GM19239 (cell line): ENCODE measurements around the gene CREG2.
"Not testable (repeated sequence)": the region's sequence is repeated elsewhere in the genome, so short reads cannot be mapped to it uniquely, and the experiment has no call there.

Experiments used
- DNase-seq: peaks from one replicate; pipeline ENCODE4 v3.0.0; 2011; ENCODE audit warnings: low spot score; ENCODE audit not compliant: insufficient read length
- FAIRE-seq: peaks from 2 replicates; lab custom pipeline; 2011; peaks lifted over from hg19 to GRCh38; lab: Jason Lieb, UNC

The CREG2 gene

DNA sequence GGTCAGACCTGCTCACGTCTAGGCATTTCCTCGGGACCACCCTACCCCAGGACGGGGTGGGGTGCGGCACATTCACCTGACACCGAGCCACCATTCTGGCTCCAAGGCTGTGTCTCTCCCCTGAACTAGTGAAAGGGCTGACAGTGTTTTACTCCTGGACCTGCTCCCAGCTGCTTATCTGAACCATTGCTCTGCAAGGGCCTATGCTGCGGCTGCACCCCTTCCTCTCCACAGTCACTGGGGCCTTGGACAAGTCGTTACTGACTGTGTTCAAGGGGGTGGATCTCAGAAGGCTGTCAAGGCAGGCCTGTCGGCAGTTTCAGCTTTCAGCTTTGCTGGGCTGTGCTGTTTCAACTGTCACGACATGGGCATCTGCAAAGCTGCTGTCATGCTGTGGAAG lies 11.7 kb downstream of the CREG2 start:
- DNase-seq = no peak
- no peak for FAIRE-seq

DNA sequence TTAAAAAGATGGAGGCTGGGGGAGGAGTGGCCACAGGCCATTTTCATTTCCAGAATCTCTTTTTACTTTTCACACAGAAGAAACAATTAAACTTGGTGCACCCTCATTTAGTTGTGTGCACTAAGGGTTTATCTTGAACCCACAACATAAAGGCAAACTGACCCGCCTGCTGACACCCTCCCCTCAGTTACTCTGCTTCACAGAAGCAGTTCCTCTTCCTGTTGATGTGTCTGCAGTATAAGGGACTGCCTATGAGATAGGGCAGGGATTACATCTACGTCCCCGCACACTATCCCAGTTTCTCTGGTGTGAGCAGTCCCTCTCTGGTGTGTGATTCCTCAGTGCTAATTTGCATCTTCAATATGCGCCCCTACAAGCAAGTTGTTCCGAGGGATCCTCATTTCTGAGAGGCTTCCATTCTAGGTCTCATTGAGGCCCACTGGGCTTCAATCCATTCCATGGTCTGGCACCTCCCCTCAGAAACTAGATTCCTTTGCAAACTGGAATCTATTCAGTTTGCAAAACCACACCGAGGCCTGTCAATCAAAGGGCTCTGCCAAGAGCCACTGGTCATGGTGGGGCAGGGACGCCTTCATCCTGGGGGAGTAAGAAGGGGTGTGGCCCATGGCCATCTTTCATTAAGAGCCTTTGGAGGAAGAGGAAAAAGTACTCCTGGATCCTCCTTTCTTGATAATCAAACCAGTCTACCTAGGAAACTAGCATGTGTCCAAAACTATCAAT lies 12.3 kb downstream of the CREG2 start:
- no peak for DNase-seq
- FAIRE-seq = no peak

DNA sequence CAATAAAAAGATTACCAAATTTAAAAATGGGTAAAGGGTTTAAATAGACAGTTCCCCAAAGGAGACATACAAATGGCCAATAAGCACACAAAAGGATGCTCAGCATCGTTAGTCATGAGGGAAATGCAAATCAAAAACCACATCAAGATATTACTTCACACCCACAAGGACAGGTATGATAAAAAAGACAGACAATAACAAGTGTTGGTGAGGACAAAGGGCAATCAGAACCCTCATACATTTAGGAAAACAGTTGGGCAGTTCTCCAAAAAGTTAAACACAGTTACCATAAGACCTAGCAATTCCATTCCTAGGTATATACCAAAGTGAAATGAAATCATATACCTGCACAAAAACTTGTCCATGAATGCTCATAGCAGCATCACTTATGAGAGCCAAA lies 14.5 kb downstream of the CREG2 start:
- FAIRE-seq (no peak), DNase-seq (no peak)

DNA sequence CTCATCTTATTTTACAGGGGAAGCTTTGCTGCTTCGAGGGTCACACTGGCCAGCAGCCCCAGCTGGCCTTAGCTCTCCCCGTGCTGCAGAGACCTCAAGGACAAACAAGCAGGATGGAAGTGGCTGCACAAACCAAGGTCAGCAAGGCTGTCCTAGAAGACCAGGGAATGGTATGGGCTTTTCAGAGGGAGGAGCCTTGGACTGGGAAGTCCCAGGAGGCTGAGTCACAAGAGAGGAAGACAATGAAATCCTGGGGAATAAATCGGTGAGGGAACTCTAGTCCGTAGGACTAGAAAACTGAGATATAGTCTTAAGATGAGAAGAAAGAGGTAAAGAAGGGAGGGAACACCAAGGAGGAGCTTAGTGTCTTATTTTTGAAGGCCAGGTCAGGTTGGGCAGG lies 15.7 kb downstream of the CREG2 start:
- no peak for FAIRE-seq
- no peak for DNase-seq

DNA sequence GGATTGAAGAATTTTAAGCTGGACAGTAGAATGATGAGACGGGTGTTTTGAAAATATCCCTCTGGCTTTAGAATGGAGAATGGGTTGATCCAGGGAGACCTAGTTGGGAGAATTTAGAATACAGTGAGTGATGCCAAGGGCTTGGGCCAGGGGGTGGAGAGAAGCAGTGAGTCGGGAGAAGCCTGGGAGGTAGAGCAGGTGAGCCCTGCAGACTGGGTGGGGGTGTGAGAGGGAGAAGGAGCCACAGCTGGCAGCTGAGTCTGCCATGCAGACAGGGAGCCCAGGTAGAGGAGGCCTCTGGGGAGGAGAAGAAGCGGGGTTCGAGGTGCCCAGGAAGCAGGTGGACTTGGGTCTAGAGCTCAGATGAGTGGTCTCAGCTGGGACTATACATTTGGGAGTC lies 18.2 kb downstream of the CREG2 start:
- FAIRE-seq (no peak), DNase-seq (no peak)

DNA sequence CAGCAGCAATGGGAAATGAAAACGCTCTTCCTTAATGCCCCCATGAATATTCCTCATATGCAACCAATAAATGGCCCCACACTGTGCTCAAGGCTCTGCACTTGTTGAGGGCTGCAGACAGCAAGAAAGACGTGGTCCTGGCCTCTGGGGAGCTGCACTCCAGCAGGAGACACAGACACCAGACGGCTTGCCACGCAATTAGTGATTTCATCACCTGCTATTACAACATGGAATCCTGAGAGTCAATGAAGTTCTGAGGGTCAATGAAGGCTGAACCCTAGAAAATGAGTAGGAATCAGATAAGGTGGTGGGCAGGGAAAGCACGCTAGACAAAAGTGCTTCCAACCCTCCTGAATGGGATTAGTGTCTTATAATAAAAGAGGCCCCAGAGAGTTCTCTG lies 18.9 kb downstream of the CREG2 start:
- DNase-seq (no peak), FAIRE-seq (no peak)

DNA sequence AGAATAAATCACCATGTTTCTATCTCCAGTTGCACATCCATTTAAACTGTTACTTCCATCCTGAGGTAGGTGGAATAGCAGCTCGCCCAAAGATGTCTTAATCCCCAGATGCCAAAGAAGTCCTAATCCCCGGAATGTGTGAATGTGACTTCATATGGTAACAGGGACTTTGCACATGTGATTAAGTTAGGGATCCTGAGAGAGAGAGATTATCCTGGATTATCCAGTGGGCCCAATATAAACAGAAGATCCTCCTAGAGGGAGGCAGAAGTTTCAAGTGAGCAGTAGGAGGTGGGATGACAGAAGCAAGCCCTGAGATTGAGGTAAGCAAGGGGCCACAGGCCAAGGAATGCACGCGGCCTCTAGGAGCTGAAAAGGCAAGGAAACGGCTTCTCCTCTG lies 19.8 kb downstream of the CREG2 start:
- DNase-seq (no peak), FAIRE-seq (no peak)

DNA sequence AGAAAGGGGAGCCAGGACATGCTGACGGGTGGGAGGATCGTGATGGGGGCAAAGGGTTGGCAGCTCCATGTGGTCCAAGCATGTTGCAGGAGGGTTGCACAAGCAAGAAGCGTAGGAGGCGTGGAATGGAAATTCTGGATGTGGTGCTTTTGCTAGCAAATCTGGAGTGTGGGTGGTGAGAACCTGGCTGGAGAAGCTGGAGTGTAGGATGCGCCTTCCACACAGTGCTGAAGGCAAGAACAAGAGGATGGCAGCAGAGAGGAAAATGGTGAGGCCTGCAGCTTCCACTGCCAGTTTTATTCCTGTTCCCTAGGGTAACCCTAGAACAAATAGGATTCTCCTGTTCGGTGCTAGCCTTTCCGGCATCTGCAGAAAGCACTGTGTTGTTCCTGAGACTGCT lies 22.4 kb downstream of the CREG2 start:
- FAIRE-seq (no peak), DNase-seq (no peak)

DNA sequence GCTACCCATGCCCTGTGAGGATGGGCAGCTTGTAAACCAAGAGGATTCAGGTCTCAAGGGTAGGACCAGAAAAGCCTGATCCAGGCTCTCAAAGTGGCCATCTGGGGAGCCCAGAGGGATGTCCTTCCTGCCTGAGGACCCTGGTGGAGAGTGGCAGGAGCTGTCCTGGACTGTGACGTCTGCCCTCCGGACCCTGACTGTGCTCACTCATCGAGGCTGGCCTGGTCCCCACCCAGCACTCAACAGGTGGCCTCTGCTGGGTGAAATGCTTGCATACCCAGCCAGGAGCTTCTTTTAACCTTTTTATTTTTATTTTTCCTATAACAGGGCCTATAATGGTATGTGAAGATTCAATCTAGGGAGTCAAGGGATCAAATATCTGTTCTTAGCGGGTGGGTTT lies 24.5 kb downstream of the CREG2 start:
- DNase-seq (no peak), FAIRE-seq (no peak)

DNA sequence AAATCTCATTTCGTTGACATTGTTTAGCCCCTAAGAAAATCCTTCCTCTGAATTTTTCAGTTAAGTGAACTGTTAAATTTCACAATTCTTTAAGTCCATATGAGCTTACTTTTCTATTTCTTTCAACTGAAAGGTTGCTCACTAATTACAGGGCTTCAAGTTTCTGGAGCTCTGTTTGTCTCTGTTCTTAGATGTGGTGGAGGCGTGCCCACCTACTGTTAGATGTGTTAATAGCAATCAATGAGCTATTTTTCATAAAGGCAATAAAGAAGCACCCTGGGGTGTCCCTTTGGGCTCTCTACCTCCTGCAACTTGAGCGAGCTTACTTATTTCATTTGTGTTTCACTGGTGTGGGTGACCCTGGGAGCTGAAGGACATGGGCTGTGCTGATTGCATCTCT lies 25.0 kb downstream of the CREG2 start:
- FAIRE-seq = no peak
- no peak for DNase-seq

DNA sequence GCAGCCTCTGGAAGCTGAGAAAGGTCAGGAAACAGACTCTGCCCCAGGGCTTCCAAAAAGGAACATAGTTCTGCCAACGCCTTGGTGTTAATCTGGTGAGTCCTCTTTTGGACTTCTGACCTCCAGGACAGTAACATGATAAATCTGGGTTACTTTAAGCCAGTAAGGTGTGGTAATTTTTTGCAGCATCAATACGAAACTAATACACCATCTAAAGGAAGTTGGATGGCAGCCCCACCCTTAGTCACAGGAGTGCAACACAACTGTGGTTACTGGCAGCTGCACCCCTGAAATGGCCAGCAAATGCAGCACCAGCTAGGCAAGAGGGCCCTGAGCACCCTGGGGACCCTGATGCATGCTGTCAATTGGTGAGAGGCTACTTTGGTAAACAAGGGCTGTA lies 25.8 kb downstream of the CREG2 start:
- FAIRE-seq = no peak

DNA sequence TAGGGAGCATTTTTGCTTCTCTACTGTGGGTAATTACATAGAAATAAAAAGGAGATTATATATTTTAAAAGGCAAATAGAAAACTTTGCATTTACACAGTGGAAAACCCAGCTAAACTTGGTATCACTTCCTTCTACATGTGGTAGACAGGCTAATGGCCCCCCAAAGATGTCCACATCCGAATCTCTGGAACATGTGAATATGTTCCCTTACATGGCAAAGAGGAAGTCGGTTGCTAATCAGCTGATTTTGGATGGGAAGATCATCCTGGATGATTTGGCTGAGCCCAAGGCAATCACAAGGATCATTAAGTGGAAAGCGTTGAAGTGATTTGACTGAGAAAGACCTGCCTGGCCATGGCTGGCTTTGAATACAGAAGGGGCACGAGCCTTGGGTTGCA lies 26.2 kb downstream of the CREG2 start:
- FAIRE-seq = no peak

More for the DNA sequence above, 25.8 kb downstream of the CREG2 start:
- no peak for DNase-seq

DNA sequence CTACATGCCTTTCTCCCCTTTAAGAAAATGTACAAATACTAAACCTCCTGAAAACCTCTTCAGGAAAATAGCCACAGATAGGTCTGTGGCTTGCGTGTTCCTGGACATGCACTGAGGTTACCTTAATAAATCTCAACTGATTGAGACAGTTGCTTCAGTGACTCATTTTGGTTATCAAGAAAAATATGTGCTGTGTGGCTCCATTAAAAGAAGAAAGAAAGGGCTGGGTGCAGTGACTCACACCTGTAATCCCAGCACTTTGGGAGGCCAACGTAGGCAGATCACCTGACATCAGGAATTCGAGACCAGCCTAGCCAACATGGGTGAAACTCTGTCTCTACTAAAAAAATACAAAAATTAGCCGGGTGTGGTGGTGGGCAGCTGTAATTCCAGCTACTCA lies 27.1 kb downstream of the CREG2 start:
- FAIRE-seq (no peak), DNase-seq (no peak)

More for the DNA sequence above, 26.2 kb downstream of the CREG2 start:
- DNase-seq = no peak

DNA sequence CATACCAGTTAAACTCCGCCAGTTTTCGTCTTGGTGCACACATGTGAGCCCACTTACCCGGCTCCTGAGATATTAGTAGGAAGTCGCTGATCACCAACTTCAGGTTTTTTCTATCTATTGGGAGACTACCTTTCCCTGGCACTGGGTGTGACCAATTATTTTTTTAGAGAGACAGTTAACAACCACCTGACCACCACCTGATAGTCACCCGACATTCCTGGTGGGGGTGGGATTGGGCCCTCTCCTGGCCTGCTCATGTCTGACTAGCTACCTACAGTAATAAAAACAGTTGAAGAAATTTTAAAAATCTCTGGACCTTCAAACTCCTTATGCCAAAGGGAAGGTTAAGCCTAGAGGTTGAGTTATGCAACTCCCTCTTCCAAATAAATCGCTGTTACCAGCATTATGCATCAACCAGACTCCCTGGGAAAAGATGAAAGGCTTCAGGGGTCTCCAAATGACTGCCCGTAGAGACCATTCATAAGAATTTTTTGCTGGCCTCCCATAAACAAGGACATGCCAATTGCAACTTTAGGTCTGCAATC lies 27.8 kb downstream of the CREG2 start:
- DNase-seq (no peak), FAIRE-seq (no peak)

DNA sequence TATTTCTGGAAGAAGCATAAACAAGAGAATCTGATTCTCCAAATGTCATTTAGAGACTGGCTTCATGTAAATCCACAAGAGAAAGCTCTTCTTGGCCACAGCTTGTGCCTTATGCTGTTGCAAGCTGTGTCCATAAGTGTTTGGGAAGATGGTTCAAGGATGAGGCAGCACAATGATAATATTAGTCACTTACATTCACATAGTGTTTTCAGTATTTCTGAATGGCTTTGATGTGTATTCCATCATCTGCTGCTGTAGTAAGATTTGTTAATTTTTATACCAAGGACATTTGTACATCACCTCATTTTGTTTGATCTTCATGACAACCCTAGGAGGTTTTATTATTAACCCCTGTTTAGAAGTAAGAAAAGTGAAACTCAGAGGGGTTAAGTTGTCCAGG lies 29.9 kb downstream of the CREG2 start:
- FAIRE-seq (no peak), DNase-seq (no peak)

DNA sequence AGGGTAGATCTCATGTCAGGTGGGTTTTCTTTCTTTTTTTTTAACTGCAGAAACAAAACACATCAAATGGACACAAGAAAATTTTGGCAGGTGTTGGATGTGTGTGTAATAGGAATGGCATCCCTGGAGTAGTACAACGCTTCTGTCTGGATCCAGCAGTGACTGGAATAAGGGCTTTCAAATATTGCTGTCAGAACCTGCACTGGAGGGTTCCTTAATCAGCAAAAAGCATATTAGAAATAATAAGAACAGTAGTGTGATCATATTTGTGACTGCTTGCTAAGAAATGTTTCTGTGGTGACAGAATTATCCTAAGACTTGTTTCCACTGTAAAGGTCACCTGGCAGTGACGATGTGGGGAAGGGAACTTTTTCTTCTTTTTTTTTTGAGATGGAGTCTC lies 30.8 kb downstream of the CREG2 start:
- no peak for DNase-seq
- no peak for FAIRE-seq

DNA sequence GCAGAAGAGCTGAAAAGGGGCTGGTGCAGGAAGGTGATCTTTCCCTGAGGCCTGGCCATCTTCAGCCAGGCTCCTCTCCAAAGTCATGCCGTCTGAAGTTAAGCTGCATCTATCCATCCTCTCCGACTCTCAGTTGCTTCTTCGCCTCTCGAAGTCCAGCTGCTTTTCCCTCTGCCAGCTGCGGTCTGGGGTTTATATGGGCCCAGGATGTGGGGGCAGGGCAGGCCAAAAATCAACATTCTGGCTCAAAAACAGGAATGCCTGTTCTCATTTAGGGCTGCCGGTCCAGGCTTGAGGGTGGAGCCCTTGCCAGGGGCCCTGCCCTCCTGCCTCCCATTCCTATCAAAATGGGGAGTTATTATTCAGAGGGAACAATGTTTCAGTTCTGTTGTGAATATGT lies 31.2 kb downstream of the CREG2 start:
- DNase-seq (no peak), FAIRE-seq (no peak)

DNA sequence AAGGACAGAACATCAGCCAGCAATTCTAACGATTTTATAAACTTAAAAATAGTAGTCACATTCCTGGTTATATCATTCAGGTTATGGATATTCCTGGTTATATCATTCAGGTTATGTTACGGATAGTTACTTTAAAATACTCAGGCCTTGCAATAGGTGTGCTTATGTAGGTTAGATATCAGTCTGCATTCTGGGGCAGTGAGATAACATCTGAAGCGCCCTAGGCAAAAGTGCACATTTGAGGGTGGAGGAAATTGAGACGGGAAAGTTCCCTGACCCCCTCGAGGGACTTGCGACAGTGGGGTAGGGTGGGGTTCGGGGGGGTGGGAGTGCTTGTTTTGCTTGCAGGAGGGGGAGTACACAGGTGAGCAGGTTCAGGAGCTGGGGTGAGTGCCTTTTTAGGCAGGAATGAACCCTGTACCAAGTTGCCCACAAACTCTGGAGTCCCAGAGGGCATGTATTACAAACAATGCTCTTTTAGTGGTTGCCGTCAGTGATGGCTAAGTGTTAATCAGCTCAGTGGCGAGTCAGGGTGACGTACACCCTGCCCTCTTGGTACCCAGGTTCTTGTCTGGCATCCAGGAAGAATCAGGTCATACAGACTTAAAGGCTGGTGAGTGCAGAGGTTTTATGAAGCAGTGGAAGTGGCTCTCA lies 31.8 kb downstream of the CREG2 start:
- FAIRE-seq = no peak
- DNase-seq = no peak

DNA sequence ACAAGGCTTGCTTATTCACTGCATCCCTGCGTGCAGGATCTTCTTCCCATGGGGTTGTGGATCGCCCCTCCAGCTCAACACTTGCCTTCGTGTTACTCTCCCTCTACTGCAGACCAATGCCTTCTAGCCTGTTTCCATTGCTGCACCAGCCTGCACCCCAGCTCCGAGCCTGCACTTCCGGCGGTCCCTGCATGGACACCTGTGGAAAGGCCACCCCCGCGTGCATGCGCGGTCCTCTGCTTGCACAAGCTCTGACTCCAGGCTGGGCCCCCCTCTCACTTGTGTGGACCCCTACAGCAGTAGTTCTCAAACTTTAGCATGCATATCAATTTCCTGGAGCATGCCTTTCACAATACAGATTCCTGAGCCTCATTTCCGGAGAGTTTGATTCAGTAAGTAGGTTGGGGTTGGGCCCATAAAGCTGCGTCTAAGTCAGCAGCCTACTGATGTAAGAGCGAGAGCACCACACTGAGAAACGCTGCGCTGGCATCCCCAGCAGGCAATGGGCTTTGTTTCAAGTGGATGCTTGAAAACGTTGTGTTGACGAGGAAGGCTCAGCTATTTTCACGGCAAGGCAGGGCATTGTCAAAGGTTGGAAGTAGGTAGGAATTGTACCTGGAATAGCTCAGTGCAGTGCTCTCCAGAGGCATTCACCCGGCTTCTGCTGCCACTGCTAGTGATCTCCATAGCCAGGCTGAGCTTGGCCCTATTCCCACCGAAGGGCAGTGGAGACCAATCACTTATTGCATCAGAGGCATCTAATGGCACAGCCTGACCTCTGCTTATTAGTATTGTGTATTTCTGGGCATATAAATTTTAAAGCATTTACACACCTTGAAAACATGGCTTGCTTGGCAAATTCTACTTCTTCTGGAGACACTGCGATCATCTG lies 32.6 kb downstream of the CREG2 start:
- FAIRE-seq (no peak), DNase-seq (no peak)

DNA sequence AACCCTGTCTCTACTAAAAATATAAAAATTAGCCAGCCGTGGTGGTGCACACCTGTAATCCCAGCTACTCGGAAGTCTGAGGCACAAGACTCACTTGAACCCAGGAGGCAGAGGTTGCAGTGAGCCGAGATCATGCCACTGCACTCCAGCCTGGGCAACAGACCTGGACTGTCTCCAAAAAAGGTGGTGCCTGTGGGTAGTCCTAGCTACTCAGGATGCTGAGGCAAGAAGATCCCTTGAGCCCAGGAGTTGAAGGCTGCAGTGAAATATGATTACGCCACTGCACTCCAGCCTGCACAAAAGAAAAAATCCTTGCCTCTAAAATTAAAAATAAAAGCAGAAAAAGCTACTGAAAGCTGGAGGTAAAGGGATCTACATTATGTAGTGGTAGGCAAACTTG lies 34.7 kb downstream of the CREG2 start:
- FAIRE-seq, DNase-seq: not testable (repeated sequence)

DNA sequence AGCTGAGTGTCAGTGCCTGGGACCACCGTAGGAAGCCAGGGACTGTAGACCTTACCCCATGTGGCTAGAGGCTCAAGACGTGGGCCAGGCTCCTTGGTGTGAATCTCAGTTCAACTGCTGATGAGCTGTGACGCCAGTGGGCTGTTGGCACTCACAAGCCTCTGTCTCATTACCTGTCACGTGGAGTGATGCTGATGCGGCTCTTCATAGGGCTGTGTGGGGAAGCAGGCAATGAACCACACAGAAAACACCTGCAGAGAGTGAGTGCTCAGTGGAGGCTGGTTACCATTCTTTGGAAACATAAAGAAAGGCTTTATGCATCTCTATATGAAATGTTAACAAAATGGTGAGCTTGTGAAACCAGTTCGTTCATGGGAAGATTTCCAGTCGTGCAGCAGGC lies 36.1 kb downstream of the CREG2 start:
- FAIRE-seq (no peak), DNase-seq (no peak)
